WTC11 (cell line): ENCODE data around the gene MYH9. TPM values are rescaled to one million over a fixed set of nuclear protein-coding genes. Genes with fewer than 3 reads are reported as not detected.
A peak's percentile ranks its signal among the peaks of the same experiment; 100 is the strongest.

Experiments
- ATAC-seq: fragments of 200-7000 bp; cut with Tn5 transposase; 2 replicates; pipeline ENCODE4 v1.10.0; 2021; ENCODE audit warnings: mild to moderate bottlenecking, moderate library complexity
- CTCF ChIA-PET: fragments of 300-600 bp; sonication (Branson Sonifier 250); formaldehyde crosslinking; loops from one replicate; lab custom pipeline; 2021; ENCODE audit warnings: antibody characterized with exemption; lab: Charles Lee
- POLR2A ChIA-PET: fragments of 350-600 bp; sonication (Branson Sonifier 250); formaldehyde crosslinking; loops from one replicate; lab custom pipeline; 2021; ENCODE audit warnings: antibody characterized with exemption; lab: Charles Lee
- DNase-seq: peaks from one replicate; pipeline ENCODE4 v3.0.0; 2021; ENCODE audit warnings: low spot score
- H3K27ac Mint-ChIP-seq: 2 replicates; pipeline ENCODE4 v1.8.0; 2021; ENCODE audit warnings: mixed read lengths
- H3K27me3 Mint-ChIP-seq: 2 replicates; pipeline ENCODE4 v1.8.0; 2021; ENCODE audit warnings: low read depth, mild to moderate bottlenecking, moderate library complexity, mixed read lengths
- H3K36me3 Mint-ChIP-seq: 2 replicates; pipeline ENCODE4 v1.8.0; 2021; ENCODE audit warnings: mixed read lengths
- H3K4me1 Mint-ChIP-seq: 2 replicates; pipeline ENCODE4 v1.8.0; 2022; ENCODE audit warnings: mixed read lengths
- H3K4me3 Mint-ChIP-seq: 2 replicates; pipeline ENCODE4 v1.8.0; 2021; ENCODE audit warnings: mild to moderate bottlenecking, moderate library complexity, mixed read lengths
- H3K9me3 Mint-ChIP-seq: 2 replicates; pipeline ENCODE4 v1.8.0; 2021; ENCODE audit warnings: mixed read lengths
- FOXJ3 ChIP-seq: sonication (generic); formaldehyde crosslinking; IDR thresholded peaks from 2 replicates; pipeline ENCODE4 v1.9.0; 2021; ENCODE audit warnings: missing genetic modification reagents, mild to moderate bottlenecking, borderline replicate concordance
- NFE2L1 ChIP-seq: sonication (generic); formaldehyde crosslinking; IDR thresholded peaks from 2 replicates; pipeline ENCODE4 v1.8.1; 2023; ENCODE audit warnings: missing genetic modification reagents
- OVOL2 ChIP-seq: fragments of 250-450 bp; sonication (Bioruptor Pico); IDR thresholded peaks from 2 replicates; pipeline ENCODE4 v1.9.0; 2021; ENCODE audit warnings: mild to moderate bottlenecking, borderline replicate concordance
- SMAD4 ChIP-seq: sonication (generic); formaldehyde crosslinking; IDR thresholded peaks from 2 replicates; pipeline ENCODE4 v1.8.0; 2022; ENCODE audit warnings: mild to moderate bottlenecking, missing genetic modification reagents
- TCF7 ChIP-seq: sonication (generic); formaldehyde crosslinking; IDR thresholded peaks from 2 replicates; pipeline ENCODE4 v1.8.0; 2022; ENCODE audit warnings: mild to moderate bottlenecking, low read depth, missing genetic modification reagents, moderate library complexity
- TEAD4 ChIP-seq: sonication (generic); formaldehyde crosslinking; IDR thresholded peaks from 2 replicates; pipeline ENCODE4 v1.8.0; 2022; ENCODE audit warnings: mild to moderate bottlenecking, missing genetic modification reagents
- total RNA-seq: library from RNA; stranded (reverse); gene quantifications from 3 replicates; pipeline ENCODE4 v1.2.3, GENCODE V29; 2021
- TF ChIP-seq, protein P1 (sequence below): sonication (generic); formaldehyde crosslinking; IDR thresholded peaks from 2 replicates; pipeline ENCODE4 v1.8.1; 2023; ENCODE audit warnings: mild to moderate bottlenecking, moderate library complexity, missing genetic modification reagents
- TF ChIP-seq, protein P2 (sequence below): sonication (generic); formaldehyde crosslinking; conservative IDR thresholded peaks from 2 replicates; pipeline ENCODE4 v1.8.1; 2022; ENCODE audit warnings: mild to moderate bottlenecking, missing genetic modification reagents
- TF ChIP-seq, protein P3 (sequence below): sonication (generic); formaldehyde crosslinking; IDR thresholded peaks from 2 replicates; pipeline ENCODE4 v1.8.0; 2023; ENCODE audit warnings: missing genetic modification reagents, mild to moderate bottlenecking, borderline replicate concordance
- TF ChIP-seq, protein P4 (sequence below): fragments of 250-450 bp; sonication (Bioruptor Pico); IDR thresholded peaks from 2 replicates; pipeline ENCODE4 v1.9.0; 2021; ENCODE audit warnings: mild to moderate bottlenecking
- TF ChIP-seq, protein P5 (sequence below): sonication (generic); formaldehyde crosslinking; IDR thresholded peaks from 2 replicates; pipeline ENCODE4 v1.8.0; 2022; ENCODE audit warnings: mild to moderate bottlenecking, missing genetic modification reagents
- TF ChIP-seq, protein P6 (sequence below): sonication (generic); formaldehyde crosslinking; IDR thresholded peaks from 2 replicates; pipeline ENCODE4 v1.8.1; 2022; ENCODE audit warnings: low read depth, mild to moderate bottlenecking, moderate library complexity, missing genetic modification reagents, borderline replicate concordance

Gene MYH9
- total RNA-seq, 1 experiment from 2014 or later = 277 TPM

DNA sequence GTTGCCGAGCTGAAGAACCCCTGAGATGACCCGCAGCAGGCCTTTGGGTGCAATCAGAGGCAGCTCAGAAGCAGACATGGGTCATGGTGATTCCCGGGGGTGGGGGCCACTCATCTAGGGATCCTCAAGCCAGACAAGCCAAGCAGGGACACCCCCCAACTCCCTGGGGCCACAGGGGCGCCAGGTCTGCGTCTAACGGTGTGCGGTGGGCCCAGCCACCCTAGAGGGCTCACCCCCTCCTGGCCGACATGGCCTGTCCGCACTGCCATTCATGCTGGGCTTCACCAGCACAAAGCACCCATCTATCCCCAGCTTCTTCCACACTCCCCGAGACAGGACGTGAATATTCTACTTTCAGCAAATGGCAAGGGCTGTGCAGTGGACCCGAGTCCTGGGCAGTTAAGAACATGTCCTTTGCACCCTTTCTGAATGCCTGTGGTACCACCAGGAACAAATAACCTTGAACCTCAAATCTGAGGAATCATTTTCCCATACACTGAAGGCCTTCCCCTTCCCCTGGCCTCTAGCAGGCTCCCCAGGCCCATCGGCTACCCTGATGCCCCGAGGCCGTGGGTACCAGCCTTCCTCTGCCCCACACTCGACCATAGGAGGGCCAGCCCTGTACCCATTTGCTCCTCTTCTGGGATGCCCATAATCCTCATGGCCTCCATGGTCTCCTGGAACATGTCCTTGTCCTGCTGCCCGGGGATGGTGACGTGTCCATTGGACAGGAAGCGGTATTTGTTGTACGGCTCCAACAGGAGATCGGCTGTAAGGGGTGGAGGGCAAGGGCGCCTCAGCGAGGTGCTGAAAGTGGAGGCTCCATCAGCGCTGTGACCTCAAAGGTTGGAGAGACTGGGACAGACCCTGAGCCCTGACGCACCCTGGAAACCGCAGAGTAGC, 67.9 kb downstream of the MYH9 start:
- Mint-ChIP-seq H3K27ac (peak overlapping the region; percentile 49), H3K9me3 (no peaks in the 10 kb centered on the region), H3K4me1 (no peaks in the 10 kb centered on the region), H3K36me3 (peaks cover 75% of the 10 kb centered on the region), H3K4me3 (no peak overlapping the region), H3K27me3 (no peaks in the 10 kb centered on the region)
- ATAC-seq (no peak), DNase-seq (no peak)
- TF ChIP-seq SMAD4 (CRISPR knock-in tag) (no peak), TEAD4 (no peak), FOXJ3 (CRISPR knock-in tag) (no peak), OVOL2 (CRISPR knock-in tag) (no peak), TCF7 (CRISPR knock-in tag) (no peak), NFE2L1 (no peak)
- TF ChIP-seq, protein P1, sequence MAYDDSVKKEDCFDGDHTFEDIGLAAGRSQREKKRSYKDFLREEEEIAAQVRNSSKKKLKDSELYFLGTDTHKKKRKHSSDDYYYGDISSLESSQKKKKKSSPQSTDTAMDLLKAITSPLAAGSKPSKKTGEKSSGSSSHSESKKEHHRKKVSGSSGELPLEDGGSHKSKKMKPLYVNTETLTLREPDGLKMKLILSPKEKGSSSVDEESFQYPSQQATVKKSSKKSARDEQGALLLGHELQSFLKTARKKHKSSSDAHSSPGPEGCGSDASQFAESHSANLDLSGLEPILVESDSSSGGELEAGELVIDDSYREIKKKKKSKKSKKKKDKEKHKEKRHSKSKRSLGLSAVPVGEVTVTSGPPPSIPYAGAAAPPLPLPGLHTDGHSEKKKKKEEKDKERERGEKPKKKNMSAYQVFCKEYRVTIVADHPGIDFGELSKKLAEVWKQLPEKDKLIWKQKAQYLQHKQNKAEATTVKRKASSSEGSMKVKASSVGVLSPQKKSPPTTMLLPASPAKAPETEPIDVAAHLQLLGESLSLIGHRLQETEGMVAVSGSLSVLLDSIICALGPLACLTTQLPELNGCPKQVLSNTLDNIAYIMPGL (CRISPR knock-in tag) = no peak
- TF ChIP-seq, protein P2, sequence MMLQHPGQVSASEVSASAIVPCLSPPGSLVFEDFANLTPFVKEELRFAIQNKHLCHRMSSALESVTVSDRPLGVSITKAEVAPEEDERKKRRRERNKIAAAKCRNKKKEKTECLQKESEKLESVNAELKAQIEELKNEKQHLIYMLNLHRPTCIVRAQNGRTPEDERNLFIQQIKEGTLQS (CRISPR knock-in tag) = no peak
- TF ChIP-seq, protein P3, sequence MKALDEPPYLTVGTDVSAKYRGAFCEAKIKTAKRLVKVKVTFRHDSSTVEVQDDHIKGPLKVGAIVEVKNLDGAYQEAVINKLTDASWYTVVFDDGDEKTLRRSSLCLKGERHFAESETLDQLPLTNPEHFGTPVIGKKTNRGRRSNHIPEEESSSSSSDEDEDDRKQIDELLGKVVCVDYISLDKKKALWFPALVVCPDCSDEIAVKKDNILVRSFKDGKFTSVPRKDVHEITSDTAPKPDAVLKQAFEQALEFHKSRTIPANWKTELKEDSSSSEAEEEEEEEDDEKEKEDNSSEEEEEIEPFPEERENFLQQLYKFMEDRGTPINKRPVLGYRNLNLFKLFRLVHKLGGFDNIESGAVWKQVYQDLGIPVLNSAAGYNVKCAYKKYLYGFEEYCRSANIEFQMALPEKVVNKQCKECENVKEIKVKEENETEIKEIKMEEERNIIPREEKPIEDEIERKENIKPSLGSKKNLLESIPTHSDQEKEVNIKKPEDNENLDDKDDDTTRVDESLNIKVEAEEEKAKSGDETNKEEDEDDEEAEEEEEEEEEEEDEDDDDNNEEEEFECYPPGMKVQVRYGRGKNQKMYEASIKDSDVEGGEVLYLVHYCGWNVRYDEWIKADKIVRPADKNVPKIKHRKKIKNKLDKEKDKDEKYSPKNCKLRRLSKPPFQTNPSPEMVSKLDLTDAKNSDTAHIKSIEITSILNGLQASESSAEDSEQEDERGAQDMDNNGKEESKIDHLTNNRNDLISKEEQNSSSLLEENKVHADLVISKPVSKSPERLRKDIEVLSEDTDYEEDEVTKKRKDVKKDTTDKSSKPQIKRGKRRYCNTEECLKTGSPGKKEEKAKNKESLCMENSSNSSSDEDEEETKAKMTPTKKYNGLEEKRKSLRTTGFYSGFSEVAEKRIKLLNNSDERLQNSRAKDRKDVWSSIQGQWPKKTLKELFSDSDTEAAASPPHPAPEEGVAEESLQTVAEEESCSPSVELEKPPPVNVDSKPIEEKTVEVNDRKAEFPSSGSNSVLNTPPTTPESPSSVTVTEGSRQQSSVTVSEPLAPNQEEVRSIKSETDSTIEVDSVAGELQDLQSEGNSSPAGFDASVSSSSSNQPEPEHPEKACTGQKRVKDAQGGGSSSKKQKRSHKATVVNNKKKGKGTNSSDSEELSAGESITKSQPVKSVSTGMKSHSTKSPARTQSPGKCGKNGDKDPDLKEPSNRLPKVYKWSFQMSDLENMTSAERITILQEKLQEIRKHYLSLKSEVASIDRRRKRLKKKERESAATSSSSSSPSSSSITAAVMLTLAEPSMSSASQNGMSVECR (CRISPR knock-in tag) = no peak
- TF ChIP-seq, protein P4, sequence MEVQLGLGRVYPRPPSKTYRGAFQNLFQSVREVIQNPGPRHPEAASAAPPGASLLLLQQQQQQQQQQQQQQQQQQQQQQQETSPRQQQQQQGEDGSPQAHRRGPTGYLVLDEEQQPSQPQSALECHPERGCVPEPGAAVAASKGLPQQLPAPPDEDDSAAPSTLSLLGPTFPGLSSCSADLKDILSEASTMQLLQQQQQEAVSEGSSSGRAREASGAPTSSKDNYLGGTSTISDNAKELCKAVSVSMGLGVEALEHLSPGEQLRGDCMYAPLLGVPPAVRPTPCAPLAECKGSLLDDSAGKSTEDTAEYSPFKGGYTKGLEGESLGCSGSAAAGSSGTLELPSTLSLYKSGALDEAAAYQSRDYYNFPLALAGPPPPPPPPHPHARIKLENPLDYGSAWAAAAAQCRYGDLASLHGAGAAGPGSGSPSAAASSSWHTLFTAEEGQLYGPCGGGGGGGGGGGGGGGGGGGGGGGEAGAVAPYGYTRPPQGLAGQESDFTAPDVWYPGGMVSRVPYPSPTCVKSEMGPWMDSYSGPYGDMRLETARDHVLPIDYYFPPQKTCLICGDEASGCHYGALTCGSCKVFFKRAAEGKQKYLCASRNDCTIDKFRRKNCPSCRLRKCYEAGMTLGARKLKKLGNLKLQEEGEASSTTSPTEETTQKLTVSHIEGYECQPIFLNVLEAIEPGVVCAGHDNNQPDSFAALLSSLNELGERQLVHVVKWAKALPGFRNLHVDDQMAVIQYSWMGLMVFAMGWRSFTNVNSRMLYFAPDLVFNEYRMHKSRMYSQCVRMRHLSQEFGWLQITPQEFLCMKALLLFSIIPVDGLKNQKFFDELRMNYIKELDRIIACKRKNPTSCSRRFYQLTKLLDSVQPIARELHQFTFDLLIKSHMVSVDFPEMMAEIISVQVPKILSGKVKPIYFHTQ (CRISPR knock-in tag) = no peak
- TF ChIP-seq, protein P5, sequence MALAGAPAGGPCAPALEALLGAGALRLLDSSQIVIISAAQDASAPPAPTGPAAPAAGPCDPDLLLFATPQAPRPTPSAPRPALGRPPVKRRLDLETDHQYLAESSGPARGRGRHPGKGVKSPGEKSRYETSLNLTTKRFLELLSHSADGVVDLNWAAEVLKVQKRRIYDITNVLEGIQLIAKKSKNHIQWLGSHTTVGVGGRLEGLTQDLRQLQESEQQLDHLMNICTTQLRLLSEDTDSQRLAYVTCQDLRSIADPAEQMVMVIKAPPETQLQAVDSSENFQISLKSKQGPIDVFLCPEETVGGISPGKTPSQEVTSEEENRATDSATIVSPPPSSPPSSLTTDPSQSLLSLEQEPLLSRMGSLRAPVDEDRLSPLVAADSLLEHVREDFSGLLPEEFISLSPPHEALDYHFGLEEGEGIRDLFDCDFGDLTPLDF (CRISPR knock-in tag) = no peak
- TF ChIP-seq, protein P6, sequence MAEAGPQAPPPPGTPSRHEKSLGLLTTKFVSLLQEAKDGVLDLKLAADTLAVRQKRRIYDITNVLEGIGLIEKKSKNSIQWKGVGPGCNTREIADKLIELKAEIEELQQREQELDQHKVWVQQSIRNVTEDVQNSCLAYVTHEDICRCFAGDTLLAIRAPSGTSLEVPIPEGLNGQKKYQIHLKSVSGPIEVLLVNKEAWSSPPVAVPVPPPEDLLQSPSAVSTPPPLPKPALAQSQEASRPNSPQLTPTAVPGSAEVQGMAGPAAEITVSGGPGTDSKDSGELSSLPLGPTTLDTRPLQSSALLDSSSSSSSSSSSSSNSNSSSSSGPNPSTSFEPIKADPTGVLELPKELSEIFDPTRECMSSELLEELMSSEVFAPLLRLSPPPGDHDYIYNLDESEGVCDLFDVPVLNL = no peak
- ChIA-PET CTCF (no interaction called here), POLR2A (no interaction called here)
